Stimulated activated effector memory CD8-positive, alpha-beta T cell treated with anti-CD3 and anti-CD28 coated beads, Interleukin-12 subunit alpha, Interleukin-12 subunit beta, amount 100 ng/mL, for 72 hours (primary cell): ENCODE results near the gene ACSF3.

Source experiments
- ATAC-seq: fragments of 150-1000 bp; cut with Tn5 transposase; 2 replicates; pipeline ENCODE4 v1.10.0; 2021
- DNase-seq, 2 donors: peaks; one replicate each; pipeline ENCODE4 v3.0.0; 2021 to 2022; ENCODE audit warnings: low spot score in 2 of 2
- H3K27ac Mint-ChIP-seq: one replicate; pipeline ENCODE4 v1.8.0; 2022; ENCODE audit warnings: mild to moderate bottlenecking, mixed read lengths
- H3K36me3 Mint-ChIP-seq: one replicate; pipeline ENCODE4 v1.8.0; 2022; ENCODE audit warnings: mild to moderate bottlenecking, mixed read lengths
- H3K4me1 Mint-ChIP-seq: one replicate; pipeline ENCODE4 v1.8.0; 2022; ENCODE audit warnings: mixed read lengths
- H3K4me3 Mint-ChIP-seq: one replicate; pipeline ENCODE4 v1.8.0; 2022; ENCODE audit warnings: mild to moderate bottlenecking, mixed read lengths
- H3K9me3 Mint-ChIP-seq: one replicate; pipeline ENCODE4 v1.8.0; 2022; ENCODE audit warnings: mixed read lengths

Gene ACSF3

DNA sequence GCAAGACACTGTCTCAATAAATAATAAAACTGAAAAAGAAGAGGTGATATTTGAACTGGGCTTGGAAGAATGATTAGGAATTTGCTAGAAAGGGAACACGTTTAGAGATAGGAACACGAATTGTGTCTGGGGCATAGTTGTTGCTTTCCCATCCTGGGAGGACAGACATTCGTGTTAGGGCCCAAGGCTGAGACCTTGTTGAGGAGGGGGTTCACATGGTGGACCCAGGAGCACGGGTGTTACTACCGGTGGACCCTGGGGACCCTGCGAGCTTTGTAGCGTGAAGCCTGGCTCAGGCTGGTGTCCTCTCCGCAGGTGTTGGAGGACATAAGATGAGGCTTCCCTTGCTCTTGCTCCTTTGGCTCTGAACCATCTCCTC is 1.2 kb downstream of the ACSF3 start:
- DNase-seq (no peak), ATAC-seq (no peak)
- peaks cover 65% of the 10 kb centered on the region for H3K4me1 Mint-ChIP-seq
- H3K9me3 Mint-ChIP-seq = no peaks in the 10 kb centered on the region
- H3K36me3 Mint-ChIP-seq = peaks cover 38% of the 10 kb centered on the region
- H3K4me3 Mint-ChIP-seq = peak overlapping the region; percentile 89
- peak overlapping the region; percentile 99 for H3K27ac Mint-ChIP-seq

DNA sequence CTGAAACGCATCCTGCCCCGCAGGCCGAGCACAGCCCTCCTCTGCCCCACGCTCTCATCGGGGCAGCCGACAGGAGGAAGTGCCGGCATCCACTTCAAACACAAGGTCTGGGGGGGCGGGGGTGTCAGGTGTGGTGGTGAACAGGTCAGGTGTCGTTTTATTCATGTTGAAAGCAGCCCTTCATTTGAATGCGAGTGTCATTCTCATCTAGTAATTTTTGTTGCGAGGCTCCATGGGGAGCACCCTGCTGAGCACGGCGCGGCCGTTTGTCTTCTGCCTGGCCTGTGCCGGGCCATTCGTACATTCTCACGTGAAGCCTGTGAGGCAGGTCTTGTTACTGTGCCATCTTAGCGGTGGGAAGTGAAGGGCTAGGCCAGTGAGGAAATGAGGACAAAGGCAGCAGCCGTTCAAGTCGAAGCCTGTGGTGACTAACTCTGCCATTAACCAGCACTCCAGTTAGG is 1.9 kb downstream of the ACSF3 start:
- DNase-seq (no peak), ATAC-seq (no peak)
- Mint-ChIP-seq H3K4me3 (peak overlapping the region; percentile 89), H3K4me1 (peaks cover 72% of the 10 kb centered on the region), H3K9me3 (no peaks in the 10 kb centered on the region), H3K36me3 (peaks cover 41% of the 10 kb centered on the region), H3K27ac (peak overlapping the region; percentile 99)

GRCh38 chr16:89096042-89096717 is 2.5 kb downstream of the ACSF3 start:
- ATAC-seq = no peak
- no peaks in the 10 kb centered on the region for H3K9me3 Mint-ChIP-seq
- peak overlapping the region; percentile 99 for H3K27ac Mint-ChIP-seq
- peaks cover 77% of the 10 kb centered on the region for H3K4me1 Mint-ChIP-seq
- peaks cover 48% of the 10 kb centered on the region for H3K36me3 Mint-ChIP-seq
- no peak for DNase-seq
- H3K4me3 Mint-ChIP-seq = peak overlapping the region; percentile 89

- peaks cover 55% of the 10 kb centered on the region for H3K36me3 Mint-ChIP-seq
- peak overlapping the region; percentile 89 for H3K4me3 Mint-ChIP-seq
- ATAC-seq (peak; percentile 91), DNase-seq (peak; percentile 52 to 81)
- H3K4me1 Mint-ChIP-seq = peaks cover 81% of the 10 kb centered on the region
- H3K9me3 Mint-ChIP-seq = no peaks in the 10 kb centered on the region
- peak overlapping the region; percentile 99 for H3K27ac Mint-ChIP-seq
These were observed 3.2 kb downstream of the ACSF3 start for GRCh38 chr16:89096768-89097391.

DNA sequence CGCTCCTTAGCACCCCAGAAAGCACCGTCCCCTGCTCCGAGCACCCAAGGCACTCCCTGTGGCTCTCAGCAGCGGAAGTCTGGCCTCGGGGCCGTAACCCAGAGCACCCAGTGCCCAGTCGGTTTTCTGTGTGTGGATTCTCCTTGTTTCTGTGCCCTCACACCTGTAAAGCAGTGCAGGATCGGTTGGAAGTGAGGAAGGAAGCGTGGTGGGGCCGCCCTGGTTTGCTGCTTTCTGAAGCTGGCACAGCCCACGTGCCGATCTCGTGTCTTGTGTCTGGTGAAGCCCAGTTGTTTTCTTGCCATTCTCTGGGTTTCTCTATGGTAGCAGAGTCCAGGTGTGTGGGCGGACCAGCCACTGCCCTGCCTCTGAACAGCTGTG is 3.7 kb downstream of the ACSF3 start:
- H3K4me1 Mint-ChIP-seq = peaks cover 76% of the 10 kb centered on the region
- peaks cover 60% of the 10 kb centered on the region for H3K36me3 Mint-ChIP-seq
- peak overlapping the region; percentile 99 for H3K27ac Mint-ChIP-seq
- H3K9me3 Mint-ChIP-seq = no peaks in the 10 kb centered on the region
- H3K4me3 Mint-ChIP-seq = peak overlapping the region; percentile 89
- peak; percentile 1 for ATAC-seq
- no peak for DNase-seq

DNA sequence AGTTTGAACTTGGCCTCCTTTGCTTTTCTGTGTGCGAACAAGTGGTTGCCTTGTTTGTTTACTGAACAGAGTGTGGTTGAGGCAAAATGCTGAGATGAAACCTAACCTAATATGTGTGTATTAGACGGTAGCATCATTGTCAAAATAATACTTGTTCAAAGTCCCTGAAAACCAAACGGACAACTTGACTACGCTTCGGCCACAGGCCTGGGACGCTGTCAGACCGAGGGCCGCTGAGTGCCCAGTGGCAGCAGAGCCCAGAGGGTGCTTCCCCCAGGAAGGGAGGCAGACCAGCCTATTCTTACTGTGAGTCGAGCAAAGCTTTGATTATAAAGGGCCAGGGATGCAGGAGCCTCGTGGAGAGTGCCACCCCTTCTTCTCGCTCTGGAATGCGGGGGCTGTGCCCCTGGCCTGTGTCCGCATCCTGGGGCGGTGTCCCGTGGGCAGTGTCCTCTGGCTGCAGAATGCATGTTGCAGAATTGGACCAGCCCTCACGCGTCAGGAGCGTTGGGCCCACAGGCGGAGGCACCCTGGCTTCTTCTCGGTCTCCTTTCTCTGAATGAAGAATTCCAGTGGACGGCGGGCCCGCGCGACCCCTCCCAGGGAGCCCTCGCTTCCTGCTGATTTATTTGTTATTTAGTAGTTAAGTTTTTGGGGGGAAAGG is 5.2 kb downstream of the ACSF3 start:
- H3K9me3 Mint-ChIP-seq = no peaks in the 10 kb centered on the region
- ATAC-seq = no peak
- H3K36me3 Mint-ChIP-seq = peaks cover 75% of the 10 kb centered on the region
- peak overlapping the region; percentile 89 for H3K4me3 Mint-ChIP-seq
- no peak for DNase-seq
- H3K27ac Mint-ChIP-seq = peak overlapping the region; percentile 99
- peaks cover 84% of the 10 kb centered on the region for H3K4me1 Mint-ChIP-seq

GRCh38 chr16:89099905-89100304 is 6.3 kb downstream of the ACSF3 start:
- no peak for DNase-seq
- ATAC-seq = no peak
- H3K4me1 Mint-ChIP-seq = peaks cover 76% of the 10 kb centered on the region
- H3K36me3 Mint-ChIP-seq = peaks cover 78% of the 10 kb centered on the region
- peak overlapping the region; percentile 89 for H3K4me3 Mint-ChIP-seq
- no peaks in the 10 kb centered on the region for H3K9me3 Mint-ChIP-seq
- peak overlapping the region; percentile 61 for H3K27ac Mint-ChIP-seq

- no peak for DNase-seq
- Mint-ChIP-seq H3K36me3 (peaks cover 87% of the 10 kb centered on the region), H3K4me3 (peak overlapping the region; percentile 89), H3K27ac (peak overlapping the region; percentile 61), H3K9me3 (no peaks in the 10 kb centered on the region), H3K4me1 (peaks cover 74% of the 10 kb centered on the region)
- ATAC-seq = no peak
These were observed 7.1 kb downstream of the ACSF3 start for GRCh38 chr16:89100601-89101302.

GRCh38 chr16:89101303-89102040 is 7.8 kb downstream of the ACSF3 start:
- H3K9me3 Mint-ChIP-seq = no peaks in the 10 kb centered on the region
- H3K36me3 Mint-ChIP-seq = peaks cover 89% of the 10 kb centered on the region
- DNase-seq = no peak
- H3K4me1 Mint-ChIP-seq = peaks cover 66% of the 10 kb centered on the region
- ATAC-seq = no peak
- H3K27ac Mint-ChIP-seq = peak overlapping the region; percentile 61
- H3K4me3 Mint-ChIP-seq = peak overlapping the region; percentile 24

- Mint-ChIP-seq H3K4me1 (peaks cover 61% of the 10 kb centered on the region), H3K9me3 (no peaks in the 10 kb centered on the region), H3K27ac (peak overlapping the region; percentile 63), H3K36me3 (peaks cover 89% of the 10 kb centered on the region), H3K4me3 (peak overlapping the region; percentile 24)
- DNase-seq (no peak), ATAC-seq (no peak)
These were observed 8.4 kb downstream of the ACSF3 start for GRCh38 chr16:89102041-89102471.

- no peak overlapping the region for H3K4me3 Mint-ChIP-seq
- H3K36me3 Mint-ChIP-seq = peaks cover 89% of the 10 kb centered on the region
- peaks cover 61% of the 10 kb centered on the region for H3K4me1 Mint-ChIP-seq
- ATAC-seq (no peak), DNase-seq (no peak)
- peak overlapping the region; percentile 63 for H3K27ac Mint-ChIP-seq
- no peaks in the 10 kb centered on the region for H3K9me3 Mint-ChIP-seq
These were observed 8.9 kb downstream of the ACSF3 start for GRCh38 chr16:89102481-89103073.

- Mint-ChIP-seq H3K4me3 (no peak overlapping the region), H3K9me3 (no peaks in the 10 kb centered on the region), H3K27ac (peak overlapping the region; percentile 63), H3K4me1 (peaks cover 56% of the 10 kb centered on the region), H3K36me3 (peaks cover 84% of the 10 kb centered on the region)
- DNase-seq (no peak), ATAC-seq (no peak)
These were observed 9.5 kb downstream of the ACSF3 start for GRCh38 chr16:89103156-89103555.

DNA sequence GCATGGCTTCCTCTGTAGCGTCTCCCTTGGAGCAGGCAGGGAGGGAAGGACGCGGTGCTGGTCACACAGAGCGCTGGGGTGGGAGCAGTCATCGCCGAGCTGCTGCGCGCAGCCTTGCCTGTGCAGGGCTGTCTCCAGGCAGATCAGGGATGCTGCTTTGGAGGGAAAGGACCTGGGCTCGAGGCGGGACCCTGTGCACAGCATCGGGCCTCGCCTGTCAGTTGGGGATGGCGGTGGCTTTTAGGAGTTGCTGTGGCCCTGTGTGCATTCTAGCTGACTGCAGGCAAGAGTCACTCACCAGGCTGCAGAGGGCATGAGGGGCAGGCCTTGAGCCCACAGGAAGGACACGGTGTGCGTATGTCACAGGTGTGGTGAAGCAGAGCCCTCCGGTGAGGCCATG is 10.1 kb downstream of the ACSF3 start:
- DNase-seq = no peak
- Mint-ChIP-seq H3K27ac (peak overlapping the region; percentile 63), H3K9me3 (no peaks in the 10 kb centered on the region), H3K4me3 (no peak overlapping the region), H3K36me3 (peaks cover 81% of the 10 kb centered on the region), H3K4me1 (peaks cover 55% of the 10 kb centered on the region)
- ATAC-seq = no peak

DNA sequence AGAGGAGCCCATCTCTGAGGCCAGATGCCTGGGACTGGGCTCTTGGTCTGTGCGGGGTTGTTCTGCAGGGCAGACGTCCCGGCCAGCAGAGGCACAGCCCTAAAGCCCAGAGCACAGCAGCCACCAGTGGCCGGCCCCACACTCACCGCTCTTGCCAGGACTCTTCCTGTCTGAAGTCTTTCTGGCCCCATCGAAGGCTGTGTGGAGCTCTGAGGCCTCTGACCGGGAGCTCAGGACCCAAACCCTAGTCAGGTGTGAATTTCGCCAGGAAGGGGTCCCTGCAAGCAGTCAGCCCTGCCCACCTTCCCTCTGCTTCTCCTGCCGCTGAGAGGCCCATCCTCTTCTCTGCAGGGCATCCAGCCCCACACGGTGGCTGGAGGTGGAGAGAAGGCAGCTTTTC is 10.7 kb downstream of the ACSF3 start:
- peak overlapping the region; percentile 79 for H3K27ac Mint-ChIP-seq
- no peak for ATAC-seq

More for the DNA sequence above, 10.7 kb downstream of the ACSF3 start:
- no peak overlapping the region for H3K4me3 Mint-ChIP-seq
- H3K9me3 Mint-ChIP-seq = no peaks in the 10 kb centered on the region
- no peak for DNase-seq
- peaks cover 50% of the 10 kb centered on the region for H3K4me1 Mint-ChIP-seq
- H3K36me3 Mint-ChIP-seq = peaks cover 78% of the 10 kb centered on the region
